H1 (cell line): ENCODE data around the gene MAP3K14. TPM values are rescaled to one million over a fixed set of nuclear protein-coding genes. Genes with fewer than 3 reads are reported as not detected.

Experiments
- CTCF ChIA-PET: fragments of 300-600 bp; sonication (Branson Sonifier 250); formaldehyde crosslinking; loops from one replicate; lab custom pipeline; 2021; ENCODE audit not compliant: partially characterized antibody; lab: Charles Lee
- POLR2A ChIA-PET: fragments of 300-600 bp; sonication (Branson Sonifier 250); formaldehyde crosslinking; loops from one replicate; lab custom pipeline; 2021; ENCODE audit warnings: inconsistent platforms; ENCODE audit not compliant: partially characterized antibody; lab: Charles Lee
- DNase-seq, 2 experiments: peaks; one replicate each; pipeline versions ENCODE4 v3.0.0 to v3.0.0-alpha.2; 2010 to 2022; ENCODE audit warnings: low spot score in 2 of 2, low read depth in 1 of 2, mixed read lengths in 1 of 2
- FAIRE-seq: peaks from 2 replicates; lab custom pipeline; 2011; peaks lifted over from hg19 to GRCh38; lab: Jason Lieb, UNC
- H2AFZ ChIP-seq: 2 replicates; pipeline ENCODE4 v1.8.1; 2012; ENCODE audit warnings: low read length, inconsistent platforms
- H2AK5ac ChIP-seq: 2 replicates; pipeline ENCODE4 v1.6.1; 2013; ENCODE audit warnings: low read depth, low read length
- H2BK120ac ChIP-seq: replicated peaks from 2 replicates; pipeline ENCODE3; 2013; ENCODE audit warnings: low read depth, low read length, inconsistent platforms
- H2BK12ac ChIP-seq: 2 replicates; pipeline ENCODE4 v1.6.1; 2013; ENCODE audit warnings: low read depth, low read length
- H2BK15ac ChIP-seq: 2 replicates; pipeline ENCODE4 v1.6.1; 2013; ENCODE audit warnings: low read length
- H2BK20ac ChIP-seq: 2 replicates; pipeline ENCODE4 v1.6.1; 2013; ENCODE audit warnings: low read length
- H2BK5ac ChIP-seq: 2 replicates; pipeline ENCODE4 v1.6.1; 2013; ENCODE audit warnings: low read depth, low read length
- H3K14ac ChIP-seq: 2 replicates; pipeline ENCODE4 v1.6.1; 2013; ENCODE audit warnings: inconsistent platforms; ENCODE audit not compliant: insufficient read length
- H3K18ac ChIP-seq: 2 replicates; pipeline ENCODE4 v1.6.1; 2013; ENCODE audit warnings: low read length; ENCODE audit errors: extremely low read depth
- H3K23ac ChIP-seq: 2 replicates; pipeline ENCODE4 v1.6.1; 2013; ENCODE audit warnings: inconsistent platforms; ENCODE audit not compliant: insufficient read length
- H3K23me2 ChIP-seq: 2 replicates; pipeline ENCODE4 v1.6.1; 2013; ENCODE audit warnings: low read depth, low read length
- H3K27ac ChIP-seq: 2 replicates; pipeline ENCODE4 v1.6.1; 2011; ENCODE audit warnings: low read depth, low read length, inconsistent platforms
- H3K27me3 ChIP-seq, 4 experiments: replicated peaks in 1 of 4; 1 replicate in 1 of 4; 2 replicates in 3 of 4; pipeline versions ENCODE4 v1.6.1 to v1.8.1; 2011 to 2013; ENCODE audit warnings: low read length in 3 of 4, mild to moderate bottlenecking in 3 of 4, inconsistent platforms in 2 of 4, mixed read lengths in 2 of 4, moderate library complexity in 1 of 4; ENCODE audit not compliant: control insufficient read depth in 3 of 4, insufficient read depth in 3 of 4; ENCODE audit errors: extremely low read depth in 1 of 4
- H3K36me3 ChIP-seq, 4 experiments: 2 replicates each; pipeline versions ENCODE4 v1.6.1 to v1.8.1; 2011 to 2013; ENCODE audit warnings: mild to moderate bottlenecking in 4 of 4, low read length in 3 of 4, moderate library complexity in 2 of 4, control low read depth in 1 of 4, inconsistent platforms in 1 of 4; ENCODE audit not compliant: insufficient read depth in 4 of 4, control insufficient read depth in 2 of 4
- H3K4ac ChIP-seq: replicated peaks from 2 replicates; pipeline ENCODE3; 2013; ENCODE audit warnings: low read length, low read depth, mixed read lengths, inconsistent platforms; ENCODE audit not compliant: insufficient read length
- H3K4me1 ChIP-seq, 4 experiments: replicated peaks in 1 of 4; 1 replicate in 1 of 4; 2 replicates in 3 of 4; pipeline versions ENCODE4 v1.6.1 to v1.8.1; 2011 to 2013; ENCODE audit warnings: low read length in 3 of 4, inconsistent platforms in 2 of 4, mixed read lengths in 1 of 4; ENCODE audit not compliant: insufficient read depth in 4 of 4, control insufficient read depth in 3 of 4
- H3K4me2 ChIP-seq, 2 experiments: 2 replicates each; pipeline versions ENCODE4 v1.6.1 to v1.8.1; 2011 to 2013; ENCODE audit warnings: low read depth in 2 of 2, low read length in 2 of 2, control low read depth in 1 of 2, inconsistent platforms in 1 of 2, mild to moderate bottlenecking in 1 of 2; ENCODE audit not compliant: insufficient read depth in 1 of 2
- H3K4me3 ChIP-seq, 4 experiments: fragments of 200-600, 300-600 bp in 1 of 4; sonication (generic), shearing (Covaris generic), sonication (Bioruptor Twin) in 1 of 4; 2 replicates each; pipeline versions ENCODE4 v1.5.1 to v1.8.1; 2011 to 2016; ENCODE audit warnings: low read length in 4 of 4, low read depth in 3 of 4, control low read depth in 2 of 4, inconsistent platforms in 2 of 4, mild to moderate bottlenecking in 2 of 4, mixed read lengths in 1 of 4, moderate library complexity in 1 of 4; ENCODE audit not compliant: insufficient read depth in 2 of 4; ENCODE audit errors: extremely low read depth in 1 of 4
- H3K56ac ChIP-seq: replicated peaks from 2 replicates; pipeline ENCODE3; 2013; ENCODE audit warnings: low read depth, mild to moderate bottlenecking, mixed read lengths, low read length, inconsistent platforms; ENCODE audit not compliant: insufficient read length
- H3K79me1 ChIP-seq: 2 replicates; pipeline ENCODE4 v1.6.1; 2013; ENCODE audit warnings: low read depth, low read length, control low read depth
- H3K79me2 ChIP-seq, 2 experiments: 2 replicates each; pipeline versions ENCODE4 v1.6.1 to v1.8.1; 2012 to 2013; ENCODE audit warnings: low read length in 2 of 2, mild to moderate bottlenecking in 2 of 2, inconsistent platforms in 1 of 2; ENCODE audit not compliant: insufficient read depth in 2 of 2, control insufficient read depth in 1 of 2
- H3K9ac ChIP-seq, 4 experiments: replicated peaks in 1 of 4; 1 replicate in 1 of 4; 2 replicates in 3 of 4; pipeline versions ENCODE4 v1.6.1 to v1.8.1; 2011 to 2013; ENCODE audit warnings: low read depth in 3 of 4, low read length in 3 of 4, control low read depth in 2 of 4, mild to moderate bottlenecking in 2 of 4, moderate library complexity in 2 of 4, inconsistent platforms in 1 of 4; ENCODE audit errors: extremely low read depth in 1 of 4
- H3K9me3 ChIP-seq, 2 experiments: 2 replicates each; pipeline versions ENCODE4 v1.6.1 to v1.8.1; 2012 to 2013; ENCODE audit warnings: mild to moderate bottlenecking in 2 of 2, moderate library complexity in 2 of 2, control low read depth in 1 of 2, inconsistent platforms in 1 of 2, low read depth in 1 of 2, low read length in 1 of 2, mixed read lengths in 1 of 2; ENCODE audit not compliant: insufficient read depth in 2 of 2
- H4K20me1 ChIP-seq, 2 experiments: replicated peaks in 1 of 2; 2 replicates each; pipeline versions ENCODE3 to v1.8.1; 2011 to 2013; ENCODE audit warnings: inconsistent platforms in 2 of 2, low read length in 2 of 2, mild to moderate bottlenecking in 1 of 2; ENCODE audit not compliant: insufficient read depth in 2 of 2, control insufficient read depth in 1 of 2
- H4K5ac ChIP-seq: 2 replicates; pipeline ENCODE4 v1.6.1; 2013; ENCODE audit warnings: low read length, low read depth, mixed read lengths, inconsistent platforms; ENCODE audit not compliant: insufficient read length
- H4K8ac ChIP-seq: 2 replicates; pipeline ENCODE4 v1.8.0; 2013; ENCODE audit warnings: mild to moderate bottlenecking, moderate library complexity, low read length, inconsistent platforms; ENCODE audit not compliant: insufficient read depth; ENCODE audit errors: extremely low read depth
- H4K91ac ChIP-seq: replicated peaks from 2 replicates; pipeline ENCODE3; 2013; ENCODE audit warnings: low read length, mixed read lengths, inconsistent platforms; ENCODE audit not compliant: insufficient read length
- ATF3 ChIP-seq: IDR thresholded peaks from 2 replicates; pipeline ENCODE4 v1.6.1; 2011; ENCODE audit warnings: low read depth, mild to moderate bottlenecking, low read length; ENCODE audit not compliant: insufficient read depth
- BCL11A ChIP-seq, 2 experiments: IDR thresholded peaks; one replicate each; pipeline ENCODE4 v1.6.1; 2011; ENCODE audit warnings: low read depth in 2 of 2, low read length in 2 of 2, mild to moderate bottlenecking in 2 of 2
- BRCA1 ChIP-seq: IDR thresholded peaks from 2 replicates; pipeline ENCODE4 v1.6.1; 2012; ENCODE audit warnings: low read depth, low read length, improper control_type of control experiment
- CBX8 ChIP-seq: fragments of 300-800, 300-1000 bp; sonication (generic); IDR thresholded peaks from 2 replicates; pipeline ENCODE4 v1.7.1; 2016; ENCODE audit warnings: low read depth, low read length, borderline replicate concordance
- CTCF ChIP-seq, 3 experiments: IDR thresholded peaks; 1 replicate in 2 of 3; 2 replicates in 1 of 3; pipeline versions ENCODE4 v1.5.1 to v1.6.1; 2011; ENCODE audit warnings: low read length in 3 of 3, mild to moderate bottlenecking in 3 of 3, inconsistent platforms in 2 of 3, low read depth in 1 of 3, moderate library complexity in 1 of 3; ENCODE audit not compliant: insufficient read depth in 1 of 3; ENCODE audit errors: control extremely low read depth in 1 of 3
- HDAC2 ChIP-seq, 2 experiments: fragments of 300-600 bp in 1 of 2; sonication (generic) in 1 of 2; IDR thresholded peaks; 2 replicates each; pipeline ENCODE4 v1.6.1; 2011 to 2012; ENCODE audit warnings: low read depth in 2 of 2, low read length in 2 of 2, mild to moderate bottlenecking in 2 of 2, moderate library complexity in 2 of 2, borderline replicate concordance in 1 of 2, inconsistent platforms in 1 of 2
- MAX ChIP-seq: IDR thresholded peaks from 2 replicates; pipeline ENCODE4 v1.6.1; 2012; ENCODE audit warnings: inconsistent platforms
- NANOG ChIP-seq: IDR thresholded peaks from 2 replicates; pipeline ENCODE4 v1.6.1; 2011; ENCODE audit warnings: low read length, low read depth, mild to moderate bottlenecking, inconsistent platforms; ENCODE audit not compliant: insufficient read depth, poor library complexity, severe bottlenecking
- SIX5 ChIP-seq: IDR thresholded peaks from 2 replicates; pipeline ENCODE4 v1.6.1; 2011; ENCODE audit warnings: mild to moderate bottlenecking, low read depth, low read length
- SRF ChIP-seq: IDR thresholded peaks from 2 replicates; pipeline ENCODE4 v1.6.1; 2011; ENCODE audit warnings: mild to moderate bottlenecking, low read depth, low read length, moderate library complexity
- WGBS, 2 experiments: shearing (Covaris generic) in 1 of 2; methylation state at CpG; one replicate each; pipeline versions ENCODE4 v1.1.6 to v1.1.7; 2013 to 2015; ENCODE audit warnings: low lambda C conversion rate in 2 of 2, mixed read lengths in 2 of 2, inconsistent platforms in 1 of 2, low coverage in 1 of 2, missing lambda C conversion rate in 1 of 2; ENCODE audit not compliant: insufficient replicate concordance in 2 of 2, insufficient coverage in 1 of 2, insufficient read length in 1 of 2; ENCODE audit errors: extremely low coverage in 1 of 2, missing lambda C conversion rate in 1 of 2; 5-methylcytosine and 5-hydroxymethylcytosine counted together
- polyA plus RNA-seq, 7 experiments: library from polyadenylated mRNA; depleted of rRNA in 3 of 7; stranded (reverse) in 5 of 7; unstranded in 2 of 7; fragments of >200 nt in 5 of 7; fragments of 200-250 nt in 2 of 7; gene quantifications; 1 replicate in 5 of 7; 2 replicates in 1 of 7; 4 replicates in 1 of 7; pipeline versions ENCODE4 v1.2.1 to v1.2.3, GENCODE V29; 2011 to 2013; ENCODE audit warnings: missing spikeins in 2 of 7, mixed read lengths in 2 of 7
- total RNA-seq: library from RNA; stranded (reverse); fragmentation: NEBNext Ultra II Directional; extraction: Animal tissue kit (Norgen Biotek cat#: 25700); gene quantifications from 2 replicates; pipeline ENCODE4 v1.2.1, GENCODE V29; 2021

MAP3K14 gene
- total and polyA plus RNA-seq, 2 of the 8 experiments (the other 6 are each of a cell fraction or from before 2014, with no cell fraction given): 5.2 to 6.1 TPM

- CTCF ChIA-PET: interaction anchor here (0.7 to 5.3 kb wide), 15 partner anchors 8 to 85 kb away, joined by 3 to 23 read pairs (median 4); no protein-coding TSS in a partner anchor
Observed at GRCh38 chr17:45306094-45306493, 10.7 kb downstream of the MAP3K14 start.

More at GRCh38 chr17:45306094-45306493, 10.7 kb downstream of the MAP3K14 start:
- no peak overlapping the region for H3K18ac ChIP-seq
- no peak for FAIRE-seq
- WGBS, 2 experiments: 64% methylated on average over 4 of the region's 4 CpGs; no CpG with 5 or more reads in 1 of the 2 experiments
- no peaks in the 10 kb centered on the region for H3K36me3 ChIP-seq
- H2BK20ac ChIP-seq: no peak overlapping the region
- no peak overlapping the region for H2AFZ ChIP-seq
- no peak overlapping the region for H3K4me3 ChIP-seq
- no peaks in the 10 kb centered on the region; a peak in 1 of 7 replicates for H3K27me3 ChIP-seq
- H4K91ac ChIP-seq: no peak overlapping the region
- POLR2A ChIA-PET: interaction anchor here (1.3 kb wide), 1 partner anchor 158 kb away, joined by 3 read pairs; the partner anchor contains the start of gene HEXIM1
- no peak overlapping the region for H2AK5ac ChIP-seq
- H3K9me3 ChIP-seq: no peaks in the 10 kb centered on the region
- peaks cover 0 to 1% of the 10 kb centered on the region in 2 experiments for H4K20me1 ChIP-seq
- no peak overlapping the region for H2BK120ac ChIP-seq
- peaks cover 3% of the 10 kb centered on the region; the same call in 1 of the 2 replicates for H3K79me1 ChIP-seq
- H2BK15ac ChIP-seq: no peak overlapping the region
- no peak overlapping the region for H3K27ac ChIP-seq
- no peak overlapping the region for H3K56ac ChIP-seq
- no peak overlapping the region for H2BK5ac ChIP-seq
- no peak overlapping the region for H3K14ac ChIP-seq
- H3K4ac ChIP-seq: no peak overlapping the region
- no peak overlapping the region for H3K23ac ChIP-seq
- peaks cover 0 to 3% (median 0%) of the 10 kb centered on the region in 4 experiments; a peak in 3 of 7 replicates for H3K4me1 ChIP-seq
- H3K23me2 ChIP-seq: no peaks in the 10 kb centered on the region
- H3K79me2 ChIP-seq: peaks cover 3 to 28% of the 10 kb centered on the region in 2 experiments; a peak in 3 of 4 replicates
- TF ChIP-seq CBX8 (no peak), CTCF (IDR thresholded peaks at IDR 0.05; ENCODE audit: control extremely low read depth in 1 of 3, insufficient read depth in 1 of 3, low read depth in 1 of 3, low read length in 3 of 3) (no peak), BRCA1 (no peak), SRF (no peak), HDAC2 (IDR thresholded peaks at IDR 0.05; ENCODE audit: borderline replicate concordance in 1 of 2, low read depth in 2 of 2, low read length in 2 of 2) (no peak), NANOG (no peak), BCL11A (IDR thresholded peaks at IDR 0.05; ENCODE audit: low read depth in 2 of 2, low read length in 2 of 2) (no peak), MAX (no peak), ATF3 (no peak), SIX5 (no peak)
- no peak overlapping the region for H2BK12ac ChIP-seq
- no peak overlapping the region for H3K9ac ChIP-seq
- no peak overlapping the region for H3K4me2 ChIP-seq
- no peak overlapping the region for H4K8ac ChIP-seq
- H4K5ac ChIP-seq: no peak overlapping the region
- no peak for DNase-seq
